Keratinocyte (primary cell): ENCODE results near the gene FAM20C.
A peak's percentile ranks its signal among the peaks of the same experiment; 100 is the strongest.

Experiments used
- CTCF ChIP-seq, 3 experiments: IDR thresholded peaks in 1 of 3; conservative IDR thresholded peaks in 1 of 3; optimal IDR thresholded peaks in 1 of 3; 2 replicates in 2 of 3; 3 replicates in 1 of 3; pipeline versions ENCODE3 to v1.5.1; 2011; ENCODE audit warnings: low read length in 3 of 3, mild to moderate bottlenecking in 3 of 3, moderate library complexity in 2 of 3, control low read depth in 1 of 3, inconsistent platforms in 1 of 3; ENCODE audit not compliant: insufficient read depth in 2 of 3; ENCODE audit errors: extremely low read depth in 1 of 3
- EZH2 ChIP-seq: IDR thresholded peaks from one replicate; pipeline ENCODE4 v1.6.1; 2012; ENCODE audit warnings: inconsistent platforms, mild to moderate bottlenecking, low read length, moderate library complexity

- TF ChIP-seq CTCF (optimal IDR thresholded peaks at IDR 0.05 in 1 of 3, IDR thresholded peaks at IDR 0.05 in 1 of 3, conservative IDR thresholded peaks at IDR 0.05 in 1 of 3; ENCODE audit: extremely low read depth in 1 of 3, insufficient read depth in 2 of 3, low read length in 3 of 3) (no peak), EZH2 (peak; percentile 8)
Measured at GRCh38 chr7:294440-295154, 102.2 kb downstream of the FAM20C start.
